GM18907 (cell line): Measurements from ENCODE around the gene SEMA6B.
"Not testable (repeated sequence)": the region's sequence is repeated elsewhere in the genome, so short reads cannot be mapped to it uniquely, and the experiment has no call there.

Source experiments
- ATAC-seq: cut with Tn5 transposase; IDR thresholded peaks from one replicate; pipeline ENCODE4 v1.9.1; 2021; ENCODE audit warnings: mild to moderate bottlenecking, moderate library complexity; ENCODE audit not compliant: unreplicated experiment

Gene SEMA6B

GRCh38 chr19:4548238-4548584 is 11.3 kb downstream of the SEMA6B start:
- ATAC-seq = no peak

DNA sequence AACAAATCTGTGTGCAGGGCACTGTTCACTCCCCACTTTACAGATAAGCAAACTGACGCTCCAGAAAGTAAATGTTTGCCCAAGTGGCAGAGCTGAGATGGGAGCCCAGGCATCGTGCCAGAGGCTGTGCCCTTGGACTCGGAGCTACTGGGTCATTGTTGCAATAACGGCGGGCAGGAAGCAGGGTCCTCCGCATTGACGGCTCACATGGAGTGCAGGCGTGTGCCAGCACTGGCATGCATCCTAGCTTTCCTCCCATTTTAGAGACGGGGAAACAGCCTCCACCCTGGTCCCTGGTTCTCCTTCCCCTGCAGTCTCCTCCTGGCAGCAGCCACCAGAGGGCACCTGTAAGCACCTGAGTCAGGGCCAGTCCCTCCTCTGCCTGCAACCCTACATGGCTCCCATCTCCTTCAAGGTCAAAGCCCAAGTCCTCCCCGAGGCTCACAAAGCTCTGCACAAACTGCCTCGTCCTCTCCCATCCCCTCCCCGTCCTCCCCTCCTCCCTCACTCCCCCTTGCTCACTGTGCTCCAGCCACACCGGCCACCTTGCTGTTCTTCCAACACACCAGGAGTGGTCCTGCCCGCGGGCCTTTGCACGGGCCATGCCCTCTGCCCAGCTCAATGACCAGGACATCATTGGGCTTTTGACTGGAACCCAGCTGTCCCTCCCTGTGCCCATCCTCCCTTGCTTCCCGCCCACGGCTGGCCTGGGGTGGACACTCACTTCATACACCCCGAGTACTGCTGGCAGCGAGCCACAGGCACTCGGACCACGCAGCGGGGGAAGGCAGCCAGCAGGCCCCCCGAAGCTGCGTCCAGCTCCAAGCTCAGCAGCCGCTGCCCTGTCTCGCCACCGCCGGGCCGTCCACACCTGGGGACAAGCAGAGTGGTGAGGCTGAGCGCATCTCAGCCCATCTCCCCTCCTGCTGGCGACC is 11.9 kb downstream of the SEMA6B start:
- no peak for ATAC-seq

GRCh38 chr19:4543842-4544647 is 15.4 kb downstream of the SEMA6B start:
- ATAC-seq = no peak

DNA sequence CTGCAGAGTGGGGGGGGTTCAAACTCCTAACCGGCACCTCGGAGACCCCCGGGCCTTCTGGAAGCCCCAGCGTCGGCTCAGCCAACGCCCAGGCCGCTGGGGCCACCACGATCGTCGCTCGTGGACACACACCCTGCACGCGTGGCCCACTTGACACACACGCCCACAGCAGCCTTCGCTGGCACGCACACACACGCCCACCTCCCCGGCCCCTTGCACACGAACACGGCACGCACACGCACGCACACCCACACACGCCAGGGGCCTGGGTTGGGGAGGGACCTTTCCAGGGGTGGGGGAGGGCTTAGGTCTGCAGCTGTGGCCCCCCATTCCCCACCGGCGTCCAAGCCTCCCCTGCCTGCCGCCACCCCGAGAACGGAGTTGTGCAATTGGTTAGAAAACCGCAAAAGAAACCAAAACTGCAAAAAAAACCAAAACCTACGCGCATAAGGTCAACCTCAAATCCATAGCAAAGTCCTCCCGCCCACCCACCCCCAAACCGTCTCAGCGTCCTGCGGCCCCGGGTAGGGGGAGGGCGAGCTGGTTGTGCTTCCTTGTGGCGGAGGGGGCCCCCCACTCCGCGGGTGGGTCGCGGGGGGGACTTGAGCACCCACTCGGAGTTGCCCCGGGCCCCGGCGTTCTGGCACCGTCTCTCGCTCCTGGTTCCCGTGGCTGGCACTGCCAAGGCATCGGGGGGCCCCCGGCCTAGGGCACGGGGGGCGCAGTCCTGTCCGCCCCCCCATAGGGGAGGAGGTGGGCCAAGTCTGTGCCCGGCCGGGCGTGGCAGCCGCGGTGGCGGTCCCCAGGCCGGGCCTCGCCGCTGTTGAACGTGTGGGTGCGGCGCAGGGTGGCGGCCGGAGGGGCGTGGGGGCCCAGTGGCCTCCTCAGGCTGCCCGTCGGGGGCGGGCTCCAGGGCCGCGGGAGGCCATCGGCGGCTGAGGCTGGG is 16.3 kb downstream of the SEMA6B start:
- ATAC-seq = no peak

DNA sequence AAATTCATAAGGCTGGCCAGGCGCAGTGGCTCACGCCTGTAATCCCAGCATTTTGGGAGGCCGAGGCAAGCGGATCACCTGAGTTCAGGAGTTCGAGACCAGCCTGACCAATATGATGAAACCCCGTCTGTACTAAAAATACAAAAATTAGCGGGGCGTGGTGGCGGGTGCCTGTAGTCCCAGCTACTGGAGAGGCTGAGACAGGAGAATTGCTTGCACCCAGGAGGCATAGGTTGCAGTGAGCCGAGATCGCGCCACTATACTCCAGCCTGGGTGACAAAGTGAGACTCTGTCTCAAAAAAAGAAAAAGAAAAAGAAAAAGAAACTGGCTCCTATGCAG is 17.7 kb downstream of the SEMA6B start:
- ATAC-seq = not testable (repeated sequence)

- ATAC-seq = no peak
These were observed 18.2 kb downstream of the SEMA6B start for GRCh38 chr19:4541114-4541805.

GRCh38 chr19:4539693-4540581 is 19.5 kb downstream of the SEMA6B start, which contains the start of gene LRG1:
Gene LRG1 (minus strand): TSS chr19:4540036. CDS start chr19:4540013, 23 bp downstream.
- ATAC-seq = no peak

DNA sequence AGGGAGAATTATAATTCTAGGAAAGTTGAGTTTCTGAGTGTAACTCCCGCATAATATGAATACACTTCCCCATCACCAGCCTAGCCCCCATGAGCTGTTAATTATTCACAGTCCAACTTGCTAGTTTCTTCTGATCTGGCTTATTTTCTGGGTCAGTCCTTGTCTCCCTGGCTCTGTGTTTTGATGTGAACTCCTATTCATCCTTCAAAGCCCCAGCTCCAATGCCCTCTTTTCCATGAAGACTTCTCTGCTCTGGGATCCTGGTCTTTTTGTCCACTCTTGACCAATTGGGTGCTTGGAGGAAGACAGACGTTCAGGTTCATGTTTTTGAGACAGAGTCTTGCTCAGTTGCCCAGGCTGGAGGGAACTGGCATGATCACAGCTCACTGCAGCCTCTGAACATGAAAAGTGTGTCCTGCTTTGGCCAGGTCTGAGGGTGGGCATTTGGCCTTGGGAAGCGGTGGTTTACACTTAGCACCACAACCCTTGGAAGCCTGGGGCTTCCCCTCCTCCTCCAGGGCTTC is 20.3 kb downstream of the SEMA6B start:
- ATAC-seq = no peak

GRCh38 chr19:4538601-4538954 is 20.9 kb downstream of the SEMA6B start:
- no peak for ATAC-seq

- ATAC-seq = no peak
These were observed 21.4 kb downstream of the SEMA6B start for GRCh38 chr19:4537953-4538600.

- no peak for ATAC-seq
These were observed 22.7 kb downstream of the SEMA6B start for GRCh38 chr19:4536798-4537197.

DNA sequence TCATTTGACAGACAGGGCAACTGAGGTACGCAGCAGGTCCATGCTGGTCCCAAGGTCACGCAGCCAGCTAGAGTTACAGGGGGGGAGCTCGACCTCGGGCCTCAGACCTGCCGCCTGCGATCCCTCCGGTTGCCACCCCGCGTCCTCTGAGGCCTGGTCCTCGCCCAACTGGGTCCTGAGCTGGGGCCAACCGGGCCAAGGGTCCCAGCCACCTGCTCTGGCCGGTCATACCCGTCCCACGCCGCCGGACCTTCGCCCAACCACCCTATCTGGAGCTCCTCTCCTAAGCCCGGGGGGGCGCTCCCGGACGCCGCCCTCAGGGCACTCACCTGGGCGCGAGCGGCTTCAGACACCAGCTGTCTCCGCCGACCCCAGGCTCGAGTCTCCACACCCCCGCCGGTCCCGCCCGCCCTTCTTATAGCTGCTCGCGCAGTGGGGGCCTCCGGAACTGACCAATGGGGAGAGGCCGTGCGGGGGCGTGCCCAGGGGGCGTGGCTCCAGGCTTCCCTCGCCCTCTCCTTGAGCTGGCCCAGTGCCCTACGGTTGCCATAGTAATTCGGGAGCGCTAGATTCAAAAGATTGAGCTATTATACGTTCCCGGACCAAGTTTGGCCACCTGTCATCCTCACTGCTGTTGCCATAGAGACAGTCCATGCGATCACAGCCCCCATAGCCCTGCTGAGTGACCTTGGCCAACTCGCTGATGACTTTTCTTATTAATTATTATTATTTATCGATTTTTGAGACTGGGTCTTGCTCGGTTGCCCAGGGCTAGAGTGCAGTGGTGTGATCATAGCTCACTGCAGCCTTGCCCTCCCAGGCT is 24.4 kb downstream of the SEMA6B start, which contains the start of gene PLIN5:
Gene PLIN5, minus strand, starts transcription at position 389 of the 823 bp plus-strand sequence. CDS start 1,150 bp downstream, outside the sequence.
- no peak for ATAC-seq

DNA sequence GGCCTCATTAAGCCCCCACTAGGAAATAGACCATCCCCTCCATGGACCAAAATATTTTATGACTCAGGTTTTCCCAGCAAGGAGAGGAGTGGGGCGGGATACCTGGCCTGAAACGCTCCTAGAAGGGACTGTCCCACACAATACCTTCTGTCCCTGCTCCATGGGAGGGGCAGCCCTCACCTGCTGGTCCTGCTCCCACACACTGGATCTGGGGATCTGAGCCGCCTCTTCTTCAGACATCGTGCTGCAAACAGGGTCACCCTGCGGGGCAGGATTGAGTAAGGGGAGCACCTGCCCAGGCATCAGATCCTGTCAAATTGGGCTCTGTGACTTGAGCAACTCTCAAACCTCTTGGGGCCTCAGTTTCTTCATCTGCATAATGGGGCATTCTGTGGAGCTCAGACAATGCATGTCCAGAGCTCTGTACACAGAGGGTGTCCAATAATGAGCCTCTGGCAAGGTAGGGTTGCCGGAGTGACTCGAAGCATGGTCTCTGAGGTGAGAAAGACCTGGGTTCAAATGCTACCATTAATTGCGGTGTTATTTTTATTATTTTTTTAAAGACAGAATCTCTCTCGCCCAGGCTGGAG is 25.6 kb downstream of the SEMA6B start:
- ATAC-seq = no peak

- no peak for ATAC-seq
These were observed 26.1 kb downstream of the SEMA6B start for GRCh38 chr19:4533334-4533733.

DNA sequence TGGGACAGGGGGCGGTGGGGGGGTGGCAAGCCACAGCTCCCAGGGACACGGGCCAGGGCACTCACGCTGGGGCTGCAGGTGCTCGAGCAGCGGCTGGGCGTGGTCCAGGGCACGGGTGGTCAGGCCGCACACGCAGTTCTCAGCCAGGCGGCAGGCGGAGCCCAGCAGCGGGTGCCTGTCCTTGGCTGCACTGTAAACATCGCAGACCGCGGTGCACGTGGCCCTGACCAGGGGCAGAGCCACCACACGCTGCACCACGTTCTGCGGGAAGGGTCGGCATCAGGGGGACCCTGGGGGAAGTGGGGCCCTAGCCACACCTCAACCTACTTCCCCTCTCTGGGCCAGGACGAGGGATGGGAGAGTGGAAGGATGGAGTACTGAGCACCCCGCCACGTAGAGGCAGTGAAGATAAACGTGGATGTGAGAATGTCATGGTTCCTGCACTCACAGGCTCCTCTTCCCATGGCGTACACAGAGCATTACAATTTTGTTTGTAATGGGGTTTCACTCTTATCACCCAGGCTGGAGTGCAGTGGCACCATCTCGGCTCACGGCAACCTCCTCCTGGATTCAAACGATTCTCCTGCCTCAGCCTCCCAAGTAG is 27.8 kb downstream of the SEMA6B start:
- no peak for ATAC-seq

DNA sequence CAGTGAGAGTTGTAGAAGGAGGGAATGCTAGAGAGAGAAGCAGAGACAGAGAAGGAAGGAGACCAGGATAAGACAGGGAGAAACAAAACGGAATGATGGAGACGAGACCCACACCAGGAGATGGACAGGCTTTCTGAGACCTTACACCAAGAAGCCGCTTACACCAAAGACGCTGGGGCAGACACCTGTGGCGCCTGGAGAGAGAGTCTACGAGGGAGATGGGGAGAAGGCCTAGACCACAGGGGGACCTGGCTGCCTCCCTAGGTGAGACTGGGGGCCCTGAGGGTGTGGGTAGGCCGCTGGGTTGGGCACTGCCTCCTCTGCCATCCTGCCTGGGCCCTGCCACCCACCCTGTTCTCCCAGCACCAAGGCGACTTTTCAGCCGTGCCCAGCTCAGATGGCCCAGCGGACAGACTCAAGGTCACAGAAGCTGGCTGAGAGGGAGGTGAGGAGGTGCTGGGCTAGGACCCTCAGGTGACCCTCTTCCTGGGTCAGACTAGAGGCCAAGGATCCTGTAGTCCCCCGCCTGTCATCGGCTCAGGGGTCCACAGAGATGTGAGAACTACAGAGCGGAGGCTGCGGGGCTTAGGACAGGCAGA is 29.5 kb downstream of the SEMA6B start:
- ATAC-seq = no peak
